Bronchial epithelial cell (primary cell): Measurements from ENCODE around the gene NEK11. TPM values are rescaled to one million over a fixed set of nuclear protein-coding genes. Genes with fewer than 3 reads are reported as not detected.

Experiments used
- DNase-seq: peaks from one replicate; pipeline ENCODE4 v3.0.0-alpha.2; 2010; ENCODE audit warnings: low read depth
- FAIRE-seq: peaks from 2 replicates; lab custom pipeline; 2011; peaks lifted over from hg19 to GRCh38; lab: Jason Lieb, UNC
- H3K27me3 ChIP-seq: 2 replicates; pipeline ENCODE4 v1.5.1; 2011; ENCODE audit warnings: low read length; ENCODE audit not compliant: control insufficient read depth, insufficient read depth
- H3K36me3 ChIP-seq: 2 replicates; pipeline ENCODE4 v1.5.1; 2011; ENCODE audit warnings: low read length; ENCODE audit not compliant: control insufficient read depth, insufficient read depth
- H3K4me3 ChIP-seq: 2 replicates; pipeline ENCODE4 v1.5.1; 2011; ENCODE audit warnings: mild to moderate bottlenecking, low read depth, low read length, control low read depth
- total RNA-seq: library from RNA; depleted of rRNA; stranded (reverse); fragments of >200 nt; gene quantifications from 2 replicates; pipeline ENCODE4 v1.2.1, GENCODE V29; 2014
- TF ChIP-seq, protein P1 (sequence below): IDR thresholded peaks from 2 replicates; pipeline ENCODE4 v1.5.1; 2011; ENCODE audit warnings: mild to moderate bottlenecking, moderate library complexity, low read length, control low read depth, inconsistent platforms; ENCODE audit not compliant: insufficient read depth, severe bottlenecking

NEK11 gene
- total RNA-seq, 1 donor from 2014 or later, result 2.1 TPM

DNA sequence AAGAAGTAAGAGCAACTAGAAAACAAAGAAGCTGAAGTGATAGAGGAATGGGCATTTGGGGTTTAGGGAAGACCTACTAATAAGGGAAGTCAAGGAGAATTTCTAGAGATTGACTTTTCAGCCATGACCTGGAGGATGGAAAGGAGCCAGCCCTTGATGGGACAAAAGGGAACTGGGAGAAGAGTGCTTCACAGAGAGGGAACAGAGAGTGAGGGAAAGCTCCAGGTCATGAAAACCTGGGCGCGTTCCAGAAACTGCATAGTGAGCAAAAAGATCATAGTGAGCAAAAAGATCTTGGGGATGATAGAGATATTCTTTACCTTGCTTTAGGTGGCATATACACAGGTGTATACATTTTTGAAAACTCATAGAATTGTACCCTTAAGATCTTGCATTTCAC lies 211.8 kb downstream of the NEK11 start:
- FAIRE-seq (no peak), DNase-seq (no peak)
- no peaks in the 10 kb centered on the region for H3K27me3 ChIP-seq
- H3K4me3 ChIP-seq, result no peak overlapping the region
- TF ChIP-seq, protein P1, sequence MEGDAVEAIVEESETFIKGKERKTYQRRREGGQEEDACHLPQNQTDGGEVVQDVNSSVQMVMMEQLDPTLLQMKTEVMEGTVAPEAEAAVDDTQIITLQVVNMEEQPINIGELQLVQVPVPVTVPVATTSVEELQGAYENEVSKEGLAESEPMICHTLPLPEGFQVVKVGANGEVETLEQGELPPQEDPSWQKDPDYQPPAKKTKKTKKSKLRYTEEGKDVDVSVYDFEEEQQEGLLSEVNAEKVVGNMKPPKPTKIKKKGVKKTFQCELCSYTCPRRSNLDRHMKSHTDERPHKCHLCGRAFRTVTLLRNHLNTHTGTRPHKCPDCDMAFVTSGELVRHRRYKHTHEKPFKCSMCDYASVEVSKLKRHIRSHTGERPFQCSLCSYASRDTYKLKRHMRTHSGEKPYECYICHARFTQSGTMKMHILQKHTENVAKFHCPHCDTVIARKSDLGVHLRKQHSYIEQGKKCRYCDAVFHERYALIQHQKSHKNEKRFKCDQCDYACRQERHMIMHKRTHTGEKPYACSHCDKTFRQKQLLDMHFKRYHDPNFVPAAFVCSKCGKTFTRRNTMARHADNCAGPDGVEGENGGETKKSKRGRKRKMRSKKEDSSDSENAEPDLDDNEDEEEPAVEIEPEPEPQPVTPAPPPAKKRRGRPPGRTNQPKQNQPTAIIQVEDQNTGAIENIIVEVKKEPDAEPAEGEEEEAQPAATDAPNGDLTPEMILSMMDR, result no peak
- H3K36me3 ChIP-seq, result no peaks in the 10 kb centered on the region

DNA sequence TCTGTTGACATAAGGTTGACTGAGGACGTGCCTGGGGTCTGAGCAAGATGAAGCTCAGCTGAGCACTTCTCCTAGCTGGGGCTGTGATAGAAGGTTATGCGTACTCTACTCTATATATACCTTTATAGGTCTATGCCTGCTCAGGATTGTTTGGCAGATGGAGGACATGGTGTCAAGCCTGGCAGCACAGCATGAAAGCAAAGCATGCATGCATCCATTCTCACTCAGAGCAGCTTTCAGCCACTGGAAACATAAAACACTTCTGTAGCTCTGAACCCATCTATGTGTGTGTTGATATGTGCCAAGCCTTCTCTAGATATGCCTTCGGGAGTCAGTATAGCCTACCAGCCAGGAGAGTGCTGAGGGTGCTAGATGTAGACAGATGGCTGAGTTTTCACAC lies 212.6 kb downstream of the NEK11 start:
- DNase-seq, result no peak

DNA sequence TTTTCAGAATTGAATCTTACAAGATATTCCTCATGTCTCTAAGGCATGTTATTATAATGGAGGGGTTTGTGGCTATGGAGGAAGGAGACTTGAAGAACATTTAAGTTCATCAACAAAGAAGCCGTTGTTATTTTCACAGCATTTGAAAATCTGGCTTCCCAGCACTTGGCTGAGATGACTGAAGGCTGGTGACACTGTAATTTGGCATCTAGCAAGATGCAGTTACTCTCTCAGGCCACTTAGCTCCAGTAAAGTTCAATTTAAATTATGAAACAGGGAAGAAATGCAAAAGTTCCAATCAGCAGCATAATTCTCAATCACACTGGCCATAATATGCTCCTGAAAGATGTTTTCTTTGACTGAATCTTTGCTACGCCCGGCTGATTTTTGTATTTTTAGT lies 215.5 kb downstream of the NEK11 start:
- no peak overlapping the region for H3K4me3 ChIP-seq
- no peaks in the 10 kb centered on the region for H3K36me3 ChIP-seq
- FAIRE-seq (no peak), DNase-seq (no peak)
- no peaks in the 10 kb centered on the region for H3K27me3 ChIP-seq
- TF ChIP-seq, protein P1, result no peak

More for the DNA sequence above, 212.6 kb downstream of the NEK11 start:
- no peaks in the 10 kb centered on the region for H3K36me3 ChIP-seq
- no peak overlapping the region for H3K4me3 ChIP-seq
- FAIRE-seq, result no peak
- no peaks in the 10 kb centered on the region for H3K27me3 ChIP-seq
- TF ChIP-seq, protein P1, result no peak

DNA sequence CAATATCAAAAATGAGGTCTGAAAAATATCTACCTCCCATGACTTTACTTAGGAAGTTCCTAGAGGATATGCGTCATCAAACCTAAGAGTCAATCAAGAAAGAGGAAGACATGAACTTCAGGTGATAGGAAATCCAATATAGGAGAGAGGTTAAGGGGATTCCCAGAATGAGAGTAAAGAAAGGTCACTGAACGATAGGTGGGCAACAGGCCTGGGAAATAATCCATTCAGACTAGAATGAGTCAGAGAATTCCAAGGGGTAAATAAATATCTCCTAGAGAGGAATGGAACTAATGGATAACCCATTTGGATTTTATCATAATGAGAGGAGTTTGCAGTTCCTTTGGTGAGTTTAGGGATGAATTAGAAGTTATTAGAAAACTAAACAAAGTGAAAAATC lies 223.8 kb downstream of the NEK11 start:
- no peaks in the 10 kb centered on the region for H3K27me3 ChIP-seq
- FAIRE-seq (no peak), DNase-seq (peak; percentile 4)

DNA sequence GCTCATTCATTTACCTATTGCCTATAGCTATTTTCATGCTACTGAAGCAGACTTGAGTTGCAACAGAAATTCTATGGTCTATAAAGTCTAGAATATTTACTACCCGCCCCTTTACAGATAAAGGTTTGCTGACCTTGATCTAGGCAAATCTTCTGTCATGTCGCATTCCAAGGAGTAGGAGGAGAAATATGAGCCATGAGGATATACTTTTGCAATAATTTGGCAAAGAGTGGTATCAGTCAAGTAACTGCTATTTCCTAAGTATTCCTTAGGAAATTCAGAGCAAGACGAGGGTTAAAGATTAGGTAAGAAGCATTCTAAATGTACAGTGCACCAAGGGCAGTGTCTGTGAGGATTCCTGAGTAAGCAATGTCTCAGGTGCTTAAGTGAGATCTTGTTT lies 233.8 kb downstream of the NEK11 start:
- Histone ChIP-seq H3K27me3 (no peaks in the 10 kb centered on the region), H3K4me3 (no peak overlapping the region), H3K36me3 (no peaks in the 10 kb centered on the region)
- TF ChIP-seq, protein P1, result no peak
- DNase-seq, result no peak
- FAIRE-seq, result no peak

More for the DNA sequence above, 223.8 kb downstream of the NEK11 start:
- H3K4me3 ChIP-seq, result no peak overlapping the region
- TF ChIP-seq, protein P1, result no peak
- H3K36me3 ChIP-seq, result no peaks in the 10 kb centered on the region

DNA sequence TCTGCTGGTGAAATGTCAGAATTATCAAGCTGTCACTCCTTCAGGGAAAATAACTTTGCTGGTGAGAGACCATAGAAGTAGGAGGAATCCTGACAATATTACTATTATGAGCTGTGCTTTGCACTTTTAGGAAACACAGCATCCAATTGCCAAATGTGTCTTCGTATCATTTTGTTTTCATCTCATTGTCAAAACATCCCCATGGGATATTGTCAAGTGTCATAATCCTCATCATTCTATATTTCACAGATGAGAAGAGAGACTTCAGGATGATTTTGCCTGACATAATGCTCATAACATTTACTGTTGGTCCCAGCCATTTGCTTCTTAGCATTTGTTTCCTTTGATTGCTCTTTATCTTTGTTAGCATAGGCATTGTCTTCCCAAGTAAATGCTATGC lies 234.4 kb downstream of the NEK11 start:
- FAIRE-seq (no peak), DNase-seq (no peak)
- Histone ChIP-seq H3K36me3 (no peaks in the 10 kb centered on the region), H3K4me3 (no peak overlapping the region), H3K27me3 (no peaks in the 10 kb centered on the region)
- TF ChIP-seq, protein P1, result no peak
